Suprapubic skin (tissue), 4 donors: ENCODE results near the gene PLAGL2.

Source experiments
- EP300 ChIP-seq: sonication (generic); formaldehyde crosslinking; IDR thresholded peaks from one replicate; pipeline ENCODE4 v1.6.1; 2017; ENCODE audit warnings: antibody characterized with exemption
- POLR2A ChIP-seq, 2 donors: fragments of 450-650 bp; IDR thresholded peaks; one replicate each; pipeline ENCODE4 v1.6.1; 2017; ENCODE audit warnings: antibody characterized with exemption in 2 of 2, mild to moderate bottlenecking in 2 of 2, moderate library complexity in 2 of 2
- POLR2AphosphoS5 ChIP-seq, 3 donors: sonication (generic); formaldehyde crosslinking; IDR thresholded peaks; one replicate each; pipeline ENCODE4 v1.6.1; 2017; ENCODE audit warnings: antibody characterized with exemption in 3 of 3
- TF ChIP-seq, protein P1 (sequence below), 2 donors: fragments of 200-600 bp in 1 of 2; fragments of 450-650 bp in 1 of 2; sonication (generic) in 1 of 2; IDR thresholded peaks; one replicate each; pipeline ENCODE4 v1.5.1; 2016 to 2019; ENCODE audit warnings: antibody characterized with exemption in 2 of 2, mild to moderate bottlenecking in 1 of 2, moderate library complexity in 1 of 2

GRCh38 chr20:32216179-32217142 is 8.9 kb upstream of the PLAGL2 start:
- TF ChIP-seq, protein P1, sequence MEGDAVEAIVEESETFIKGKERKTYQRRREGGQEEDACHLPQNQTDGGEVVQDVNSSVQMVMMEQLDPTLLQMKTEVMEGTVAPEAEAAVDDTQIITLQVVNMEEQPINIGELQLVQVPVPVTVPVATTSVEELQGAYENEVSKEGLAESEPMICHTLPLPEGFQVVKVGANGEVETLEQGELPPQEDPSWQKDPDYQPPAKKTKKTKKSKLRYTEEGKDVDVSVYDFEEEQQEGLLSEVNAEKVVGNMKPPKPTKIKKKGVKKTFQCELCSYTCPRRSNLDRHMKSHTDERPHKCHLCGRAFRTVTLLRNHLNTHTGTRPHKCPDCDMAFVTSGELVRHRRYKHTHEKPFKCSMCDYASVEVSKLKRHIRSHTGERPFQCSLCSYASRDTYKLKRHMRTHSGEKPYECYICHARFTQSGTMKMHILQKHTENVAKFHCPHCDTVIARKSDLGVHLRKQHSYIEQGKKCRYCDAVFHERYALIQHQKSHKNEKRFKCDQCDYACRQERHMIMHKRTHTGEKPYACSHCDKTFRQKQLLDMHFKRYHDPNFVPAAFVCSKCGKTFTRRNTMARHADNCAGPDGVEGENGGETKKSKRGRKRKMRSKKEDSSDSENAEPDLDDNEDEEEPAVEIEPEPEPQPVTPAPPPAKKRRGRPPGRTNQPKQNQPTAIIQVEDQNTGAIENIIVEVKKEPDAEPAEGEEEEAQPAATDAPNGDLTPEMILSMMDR (IDR thresholded peaks at IDR 0.05) = no peak
- TF ChIP-seq POLR2A (IDR thresholded peaks at IDR 0.05) (no peak), POLR2AphosphoS5 (IDR thresholded peaks at IDR 0.05) (no peak), EP300 (no peak)
